Measurements from ENCODE around the gene SETD7.

Gene SETD7

GRCh38 chr4:139481465-139481864 lies 74.6 kb downstream of the SETD7 start:
- H3K79me2 ChIP-seq (ENCODE audit: control insufficient read depth, low read length): no peaks in the 10 kb centered on the region
- H3K4me2 ChIP-seq (ENCODE audit: low read length): no peak overlapping the region
- H3F3A ChIP-seq (ENCODE audit: control insufficient read depth, insufficient read depth): no peaks in the 10 kb centered on the region
- TF ChIP-seq CTCF (IDR thresholded peaks at IDR 0.05; ENCODE audit: low read depth, low read length, poor library complexity, severe bottlenecking) (no peak), EZH2phosphoT487 (IDR thresholded peaks at IDR 0.05; ENCODE audit: borderline replicate concordance, low read length) (no peak)
- H3K27ac ChIP-seq (ENCODE audit: low read depth, low read length): no peak overlapping the region
- no peak overlapping the region for H3K4me3 ChIP-seq (ENCODE audit: low read length)
- H3K36me3 ChIP-seq (ENCODE audit: control insufficient read depth, low read length): no peaks in the 10 kb centered on the region
- H3K9me2 ChIP-seq (replicated peaks; ENCODE audit: control insufficient read depth, low read length): no peaks in the 10 kb centered on the region
- H3K27me3 ChIP-seq (ENCODE audit: control insufficient read depth, low read length): no peaks in the 10 kb centered on the region
- H3K4me1 ChIP-seq (ENCODE audit: control insufficient read depth, low read length): no peaks in the 10 kb centered on the region
- no peaks in the 10 kb centered on the region for H3K9me3 ChIP-seq (ENCODE audit: control insufficient read depth, insufficient read depth, low read length)
- no peaks in the 10 kb centered on the region for H4K20me1 ChIP-seq (ENCODE audit: control insufficient read depth, insufficient read depth, low read depth, low read length)

GRCh38 chr4:139476363-139476762 lies 79.7 kb downstream of the SETD7 start:
- Histone ChIP-seq H3K4me2 (ENCODE audit: low read length) (no peak overlapping the region), H4K20me1 (ENCODE audit: control insufficient read depth, insufficient read depth, low read depth, low read length) (no peaks in the 10 kb centered on the region), H3K27me3 (ENCODE audit: control insufficient read depth, low read length) (no peaks in the 10 kb centered on the region), H3K36me3 (ENCODE audit: control insufficient read depth, low read length) (peaks cover 12% of the 10 kb centered on the region), H3K27ac (ENCODE audit: low read depth, low read length) (no peak overlapping the region), H3K79me2 (ENCODE audit: control insufficient read depth, low read length) (peaks cover 5% of the 10 kb centered on the region), H3K4me1 (ENCODE audit: control insufficient read depth, low read length) (no peaks in the 10 kb centered on the region), H3K9me3 (ENCODE audit: control insufficient read depth, insufficient read depth, low read length) (no peaks in the 10 kb centered on the region), H3F3A (ENCODE audit: control insufficient read depth, insufficient read depth) (no peaks in the 10 kb centered on the region), H3K4me3 (ENCODE audit: low read length) (no peak overlapping the region), H3K9me2 (replicated peaks; ENCODE audit: control insufficient read depth, low read length) (no peaks in the 10 kb centered on the region)
- TF ChIP-seq CTCF (IDR thresholded peaks at IDR 0.05; ENCODE audit: low read depth, low read length, poor library complexity, severe bottlenecking) (no peak), EZH2phosphoT487 (IDR thresholded peaks at IDR 0.05; ENCODE audit: borderline replicate concordance, low read length) (no peak)

GRCh38 chr4:139472852-139473251 lies 83.2 kb downstream of the SETD7 start:
- no peaks in the 10 kb centered on the region for H3K9me2 ChIP-seq (replicated peaks; ENCODE audit: control insufficient read depth, low read length)
- H3K4me2 ChIP-seq (ENCODE audit: low read length): no peak overlapping the region
- no peak overlapping the region for H3K4me3 ChIP-seq (ENCODE audit: low read length)
- no peaks in the 10 kb centered on the region for H4K20me1 ChIP-seq (ENCODE audit: control insufficient read depth, insufficient read depth, low read depth, low read length)
- TF ChIP-seq EZH2phosphoT487 (IDR thresholded peaks at IDR 0.05; ENCODE audit: borderline replicate concordance, low read length): no peak
- no peak for TF ChIP-seq CTCF (IDR thresholded peaks at IDR 0.05; ENCODE audit: low read depth, low read length, poor library complexity, severe bottlenecking)
- H3K27me3 ChIP-seq (ENCODE audit: control insufficient read depth, low read length): no peaks in the 10 kb centered on the region
- peaks cover 12% of the 10 kb centered on the region for H3K36me3 ChIP-seq (ENCODE audit: control insufficient read depth, low read length)
- H3K9me3 ChIP-seq (ENCODE audit: control insufficient read depth, insufficient read depth, low read length): peaks cover 4% of the 10 kb centered on the region
- no peak overlapping the region for H3K27ac ChIP-seq (ENCODE audit: low read depth, low read length)
- peaks cover 35% of the 10 kb centered on the region for H3K79me2 ChIP-seq (ENCODE audit: control insufficient read depth, low read length)
- no peaks in the 10 kb centered on the region for H3F3A ChIP-seq (ENCODE audit: control insufficient read depth, insufficient read depth)
- no peaks in the 10 kb centered on the region for H3K4me1 ChIP-seq (ENCODE audit: control insufficient read depth, low read length)
